GM19238 (cell line): ENCODE results near the gene SPTB.

Experiments used
- DNase-seq: peaks from one replicate; pipeline ENCODE4 v3.0.0; 2011; ENCODE audit warnings: low spot score; ENCODE audit not compliant: insufficient read length

Gene SPTB

GRCh38 chr14:64731141-64731581 lies 148.5 kb downstream of the SPTB start:
- DNase-seq: no peak

GRCh38 chr14:64730681-64731080 lies 149.0 kb downstream of the SPTB start:
- no peak for DNase-seq

GRCh38 chr14:64730061-64730440 lies 149.7 kb downstream of the SPTB start:
- no peak for DNase-seq

- no peak for DNase-seq
Observed at GRCh38 chr14:64729386-64730060, 150.2 kb downstream of the SPTB start.

GRCh38 chr14:64728856-64729255 lies 150.9 kb downstream of the SPTB start:
- no peak for DNase-seq

- DNase-seq: no peak
Observed at GRCh38 chr14:64728106-64728505, 151.6 kb downstream of the SPTB start.

- no peak for DNase-seq
Observed at GRCh38 chr14:64727551-64728071, 152.1 kb downstream of the SPTB start.

- DNase-seq: no peak
Observed at GRCh38 chr14:64726585-64726890, 153.2 kb downstream of the SPTB start.

GRCh38 chr14:64725879-64726584 lies 153.7 kb downstream of the SPTB start:
- DNase-seq: no peak

- no peak for DNase-seq
Observed at GRCh38 chr14:64725261-64725815, 154.4 kb downstream of the SPTB start.

- no peak for DNase-seq
Observed at GRCh38 chr14:64724578-64724930, 155.2 kb downstream of the SPTB start.

- DNase-seq: no peak
Observed at GRCh38 chr14:64723691-64724577, 155.8 kb downstream of the SPTB start.

GRCh38 chr14:64722842-64723447 lies 156.8 kb downstream of the SPTB start:
- DNase-seq: no peak

- DNase-seq: no peak
Observed at GRCh38 chr14:64721899-64722298, 157.8 kb downstream of the SPTB start.

GRCh38 chr14:64721391-64721791 lies 158.3 kb downstream of the SPTB start:
- DNase-seq: no peak

GRCh38 chr14:64720131-64720576 lies 159.6 kb downstream of the SPTB start:
- no peak for DNase-seq

GRCh38 chr14:64719601-64720000 lies 160.1 kb downstream of the SPTB start:
- DNase-seq: no peak

GRCh38 chr14:64718762-64719161 lies 160.9 kb downstream of the SPTB start:
- no peak for DNase-seq

GRCh38 chr14:64717870-64718269 lies 161.8 kb downstream of the SPTB start:
- no peak for DNase-seq

- no peak for DNase-seq
Observed at GRCh38 chr14:64715628-64716412, 163.9 kb downstream of the SPTB start.
